ENCODE data around the gene C17orf114.

GRCh38 chr17:4836221-4836620 lies 34.1 kb upstream of the C17orf114 start:
- TF ChIP-seq, protein P1, sequence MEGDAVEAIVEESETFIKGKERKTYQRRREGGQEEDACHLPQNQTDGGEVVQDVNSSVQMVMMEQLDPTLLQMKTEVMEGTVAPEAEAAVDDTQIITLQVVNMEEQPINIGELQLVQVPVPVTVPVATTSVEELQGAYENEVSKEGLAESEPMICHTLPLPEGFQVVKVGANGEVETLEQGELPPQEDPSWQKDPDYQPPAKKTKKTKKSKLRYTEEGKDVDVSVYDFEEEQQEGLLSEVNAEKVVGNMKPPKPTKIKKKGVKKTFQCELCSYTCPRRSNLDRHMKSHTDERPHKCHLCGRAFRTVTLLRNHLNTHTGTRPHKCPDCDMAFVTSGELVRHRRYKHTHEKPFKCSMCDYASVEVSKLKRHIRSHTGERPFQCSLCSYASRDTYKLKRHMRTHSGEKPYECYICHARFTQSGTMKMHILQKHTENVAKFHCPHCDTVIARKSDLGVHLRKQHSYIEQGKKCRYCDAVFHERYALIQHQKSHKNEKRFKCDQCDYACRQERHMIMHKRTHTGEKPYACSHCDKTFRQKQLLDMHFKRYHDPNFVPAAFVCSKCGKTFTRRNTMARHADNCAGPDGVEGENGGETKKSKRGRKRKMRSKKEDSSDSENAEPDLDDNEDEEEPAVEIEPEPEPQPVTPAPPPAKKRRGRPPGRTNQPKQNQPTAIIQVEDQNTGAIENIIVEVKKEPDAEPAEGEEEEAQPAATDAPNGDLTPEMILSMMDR (IDR thresholded peaks at IDR 0.05): no peak
- TF ChIP-seq POLR2A (IDR thresholded peaks at IDR 0.05): no peak
